MCF 10A (cell line): Measurements from ENCODE around the gene PINLYP. TPM values are rescaled to one million over a fixed set of nuclear protein-coding genes. Genes with fewer than 3 reads are reported as not detected.
"Not testable (repeated sequence)": the region's sequence is repeated elsewhere in the genome, so short reads cannot be mapped to it uniquely, and the experiment has no call there.

Experiments
- BruUV-seq: library from RNA; stranded (reverse); fragments of 400-500 nt; replicated peaks from 2 replicates; lab custom pipeline; 2021; lab: Mats Ljungman, UMichigan
- CTCF ChIA-PET: fragments of 300-600 bp; sonication (Branson Sonifier 250); formaldehyde crosslinking; extraction: SDS; loops from one replicate; lab custom pipeline; 2021; ENCODE audit warnings: antibody characterized with exemption, inconsistent platforms; lab: Yijun Ruan, JAX
- POLR2A ChIA-PET: fragments of 300-600, 350-650 bp; sonication (Branson Sonifier 250); formaldehyde crosslinking; extraction: SDS; loops from one replicate; lab custom pipeline; 2020; ENCODE audit warnings: antibody characterized with exemption, inconsistent platforms; lab: Yijun Ruan, JAX
- DNase-seq: peaks from one replicate; pipeline ENCODE4 v3.0.0-alpha.2; 2018; ENCODE audit not compliant: unreplicated experiment
- H3K27ac Mint-ChIP-seq: one replicate; pipeline ENCODE4 v1.8.0; 2022; ENCODE audit warnings: mild to moderate bottlenecking, low read depth, mixed read lengths; ENCODE audit not compliant: unreplicated experiment
- H3K27me3 Mint-ChIP-seq: one replicate; pipeline ENCODE4 v1.8.0; 2022; ENCODE audit warnings: mixed read lengths; ENCODE audit not compliant: insufficient read depth, unreplicated experiment
- H3K36me3 Mint-ChIP-seq: one replicate; pipeline ENCODE4 v1.8.0; 2022; ENCODE audit warnings: mild to moderate bottlenecking, moderate library complexity, mixed read lengths; ENCODE audit not compliant: insufficient read depth, unreplicated experiment
- H3K4me1 Mint-ChIP-seq: one replicate; pipeline ENCODE4 v1.8.0; 2022; ENCODE audit warnings: mixed read lengths; ENCODE audit not compliant: insufficient read depth, unreplicated experiment
- H3K4me3 Mint-ChIP-seq: one replicate; pipeline ENCODE4 v1.8.0; 2022; ENCODE audit warnings: mild to moderate bottlenecking, moderate library complexity, mixed read lengths; ENCODE audit not compliant: unreplicated experiment
- H3K9me3 Mint-ChIP-seq: one replicate; pipeline ENCODE4 v1.8.0; 2022; ENCODE audit warnings: mixed read lengths; ENCODE audit not compliant: unreplicated experiment
- CTCF ChIP-seq: fragments of 200-600 bp; IDR thresholded peaks from one replicate; pipeline ENCODE4 v1.8.0; 2022; ENCODE audit warnings: antibody characterized with exemption, mild to moderate bottlenecking; ENCODE audit not compliant: unreplicated experiment
- intact Hi-C: fragments of 100-400 bp; cut with micrococcal nuclease; formaldehyde crosslinking; loops from 2 replicates; pipeline ENCODE4 v1.14.1; 2022
- total RNA-seq: library from RNA; stranded (reverse); gene quantifications from 2 replicates; pipeline ENCODE4 v1.2.3, GENCODE V29; 2022

PINLYP gene
- total RNA-seq, 1 experiment from 2014 or later, result not detected

GRCh38 chr19:43598445-43599240 lies 23.0 kb downstream of the PINLYP start:
- intact Hi-C loops, result loop anchor here (5.0 kb wide), 1 partner anchor 184 kb away; the partner anchor contains the start of gene KCNN4
- ChIA-PET POLR2A (interaction anchor here (4.1 kb wide), 1 partner anchor 8 kb away, joined by 45 read pairs; no protein-coding TSS in a partner anchor), CTCF (interaction anchor here (0.6 to 1.6 kb wide), 3 partner anchors 43 to 1826 kb away, joined by 5 to 6 read pairs (median 5); no protein-coding TSS in a partner anchor)
- Mint-ChIP-seq H3K9me3 (no peaks in the 10 kb centered on the region), H3K36me3 (peaks cover 32% of the 10 kb centered on the region), H3K27me3 (no peaks in the 10 kb centered on the region), H3K4me3 (peak overlapping the region; percentile 99), H3K27ac (no peak overlapping the region), H3K4me1 (peaks cover 17% of the 10 kb centered on the region)
- DNase-seq, result no peak
- TF ChIP-seq CTCF, result no peak
- BruUV-seq, result no TSS peak

DNA sequence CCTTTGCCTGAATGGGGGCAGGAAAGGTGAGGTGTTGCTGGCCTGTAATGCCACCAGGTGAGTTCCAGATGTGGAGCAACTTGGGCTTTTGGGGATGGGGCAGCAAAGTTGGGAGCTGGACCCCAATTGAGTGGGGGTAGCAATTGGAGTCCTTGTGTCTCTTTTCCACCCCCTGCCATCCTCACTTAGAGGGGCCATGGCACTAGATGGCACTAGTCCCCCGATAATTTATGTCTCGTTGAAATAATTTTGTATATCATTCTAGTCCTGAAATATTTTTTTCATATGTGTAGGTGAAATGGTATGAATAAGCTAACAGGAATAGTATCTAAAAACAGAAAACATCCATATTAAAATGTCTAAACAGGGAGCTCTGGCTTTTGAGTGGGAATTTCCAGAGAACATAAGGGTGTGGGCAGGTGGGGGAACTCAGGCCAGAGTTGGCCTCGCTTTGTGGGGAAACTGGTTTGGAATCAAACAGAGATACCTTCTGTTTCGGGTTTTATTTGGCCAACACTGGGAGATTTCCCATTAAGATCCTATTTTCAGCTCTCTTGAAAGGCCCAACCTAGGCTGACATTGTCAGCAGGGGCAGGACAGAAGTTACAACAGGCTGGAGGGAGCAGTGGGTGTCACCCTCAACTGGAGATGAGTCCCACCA lies 24.2 kb downstream of the PINLYP start:
- Mint-ChIP-seq H3K27me3 (no peaks in the 10 kb centered on the region), H3K4me3 (no peak overlapping the region), H3K9me3 (no peaks in the 10 kb centered on the region), H3K27ac (no peak overlapping the region), H3K4me1 (peaks cover 13% of the 10 kb centered on the region), H3K36me3 (peaks cover 31% of the 10 kb centered on the region)
- intact Hi-C loops, result loop anchor here (5.0 kb wide), 1 partner anchor 183 kb away; the partner anchor contains the start of gene KCNN4
- ChIA-PET POLR2A (no interaction called here), CTCF (interaction anchor here (1.2 to 1.6 kb wide), 3 partner anchors 26 to 68 kb away, joined by 5 to 6 read pairs (median 5); no protein-coding TSS in a partner anchor)
- BruUV-seq, result no TSS peak
- DNase-seq, result no peak
- no peak for TF ChIP-seq CTCF

DNA sequence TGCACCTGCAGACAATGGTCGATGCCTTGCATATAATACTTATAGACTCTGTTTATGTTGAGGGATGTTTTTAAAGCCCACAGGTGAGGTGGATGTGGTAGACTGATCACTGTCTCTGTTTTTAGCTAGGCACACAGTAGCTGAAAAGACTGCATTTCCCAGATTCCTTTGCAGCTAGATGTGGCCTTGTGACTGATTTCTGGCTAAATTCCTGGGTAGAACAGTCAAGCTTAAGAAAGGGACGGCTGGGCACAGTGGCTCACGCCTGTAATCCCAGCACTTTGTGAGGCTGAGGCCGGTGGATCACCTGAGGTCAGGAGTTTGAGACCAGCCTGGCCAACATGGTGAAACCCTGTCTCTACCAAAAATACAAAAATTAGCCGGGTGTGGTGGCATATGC lies 24.7 kb downstream of the PINLYP start:
- H3K36me3 Mint-ChIP-seq, result peaks cover 28% of the 10 kb centered on the region
- H3K27ac Mint-ChIP-seq, POLR2A ChIA-PET, intact Hi-C loops, DNase-seq, H3K27me3 Mint-ChIP-seq, BruUV-seq, H3K9me3 Mint-ChIP-seq, H3K4me3 Mint-ChIP-seq: not testable (repeated sequence)
- H3K4me1 Mint-ChIP-seq, result peaks cover 13% of the 10 kb centered on the region
- CTCF ChIA-PET, result interaction anchor here (1.2 to 1.6 kb wide), 3 partner anchors 27 to 69 kb away, joined by 5 to 6 read pairs (median 5); no protein-coding TSS in a partner anchor

DNA sequence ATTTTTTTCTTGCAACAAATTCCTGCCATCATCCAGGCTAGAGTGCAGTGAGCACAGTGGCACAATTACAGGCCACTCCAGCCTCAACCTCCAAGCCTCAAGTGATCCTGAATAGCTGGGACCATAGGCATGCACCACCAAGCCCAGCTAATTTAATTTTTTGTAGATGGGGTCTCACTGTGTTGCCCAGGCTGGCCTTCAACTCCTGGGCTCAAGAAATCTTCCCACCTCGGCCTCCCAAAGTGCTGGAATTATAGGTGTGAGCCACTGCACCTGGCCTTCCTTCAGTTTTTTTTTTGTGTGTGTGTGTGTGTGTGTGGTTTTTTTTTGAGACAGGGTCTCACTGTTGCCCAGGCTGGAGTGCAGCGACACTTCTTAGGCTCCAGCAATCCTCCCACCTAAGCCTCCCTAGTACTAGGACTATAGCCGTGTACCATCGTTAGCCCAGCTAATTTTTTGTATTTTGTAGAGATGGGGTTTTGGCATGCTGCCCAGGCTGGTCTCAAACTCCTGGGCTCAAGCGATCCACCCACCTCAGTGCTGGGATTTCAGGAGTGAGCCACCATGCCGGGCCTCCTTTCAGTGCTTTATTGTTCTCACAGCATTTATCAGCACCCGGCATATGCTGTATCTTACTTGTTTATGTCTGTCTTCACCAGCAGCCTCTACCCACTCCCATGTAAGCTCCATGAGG lies 30.4 kb downstream of the PINLYP start:
- no peaks in the 10 kb centered on the region for H3K9me3 Mint-ChIP-seq
- peaks cover 13% of the 10 kb centered on the region for H3K36me3 Mint-ChIP-seq
- POLR2A ChIA-PET, result interaction anchor here (0.6 to 5.1 kb wide), 4 partner anchors 10 to 62 kb away, joined by 3 to 45 read pairs (median 3); partner anchors contain the start of genes IRGQ and ZNF576
- H3K4me1 Mint-ChIP-seq, result peaks cover 9% of the 10 kb centered on the region
- no peak for TF ChIP-seq CTCF
- H3K4me3 Mint-ChIP-seq, result no peak overlapping the region
- H3K27ac Mint-ChIP-seq, result peak overlapping the region; percentile 80
- BruUV-seq, result no TSS peak
- intact Hi-C loops, result no loop called here
- DNase-seq, result no peak
- H3K27me3 Mint-ChIP-seq, result no peaks in the 10 kb centered on the region
- CTCF ChIA-PET, result interaction anchor here (0.5 to 1.5 kb wide), 3 partner anchors 8 to 157 kb away, joined by 3 read pairs; no protein-coding TSS in a partner anchor
